Neural progenitor cell (in vitro differentiated cells): ENCODE data around the gene C4orf50. TPM values are rescaled to one million over a fixed set of nuclear protein-coding genes. Genes with fewer than 3 reads are reported as not detected.
A peak's percentile ranks its signal among the peaks of the same experiment; 100 is the strongest.

Experiments used
- DNase-seq: peaks from one replicate; pipeline ENCODE4 v3.0.0-alpha.2; 2016; ENCODE audit warnings: low spot score
- H2AFZ ChIP-seq: fragments of 200-600 bp; sonication (generic); replicated peaks from 2 replicates; pipeline ENCODE4 v1.6.1; 2016; ENCODE audit warnings: antibody characterized with exemption
- H3F3A ChIP-seq: fragments of 200-600 bp; sonication (generic); 2 replicates; pipeline ENCODE4 v1.6.1; 2016; ENCODE audit warnings: antibody characterized with exemption, low read depth
- H3K27ac ChIP-seq: fragments of 200-600 bp; sonication (generic); 2 replicates; pipeline ENCODE4 v1.5.1; 2016; ENCODE audit warnings: mild to moderate bottlenecking
- H3K27me3 ChIP-seq: fragments of 200-600 bp; sonication (generic); 2 replicates; pipeline ENCODE4 v1.6.1; 2016; ENCODE audit warnings: mild to moderate bottlenecking, moderate library complexity
- H3K36me3 ChIP-seq: fragments of 200-600 bp; sonication (generic); 2 replicates; pipeline ENCODE4 v1.5.1; 2016
- H3K4me1 ChIP-seq: fragments of 200-600 bp; sonication (generic); 2 replicates; pipeline ENCODE4 v1.6.1; 2016; ENCODE audit warnings: mixed run types
- H3K4me2 ChIP-seq: fragments of 200-600 bp; sonication (generic); 2 replicates; pipeline ENCODE4 v1.6.1; 2016
- H3K4me3 ChIP-seq: fragments of 200-600 bp; sonication (generic); 2 replicates; pipeline ENCODE4 v1.5.1; 2016
- H3K79me2 ChIP-seq: fragments of 200-600 bp; sonication (generic); 2 replicates; pipeline ENCODE4 v1.6.1; 2016; ENCODE audit warnings: low read depth
- H3K9ac ChIP-seq: fragments of 200-600 bp; sonication (generic); 2 replicates; pipeline ENCODE4 v1.6.1; 2016
- H3K9me3 ChIP-seq: fragments of 200-600 bp; sonication (generic); 2 replicates; pipeline ENCODE4 v1.5.1; 2016; ENCODE audit warnings: low read depth
- H4K20me1 ChIP-seq: fragments of 200-600 bp; sonication (generic); 2 replicates; pipeline ENCODE4 v1.6.1; 2016; ENCODE audit warnings: low read depth
- H3K27ac Mint-ChIP-seq: 3 replicates; pipeline ENCODE4 v1.8.0; 2021; ENCODE audit warnings: mixed read lengths
- H3K27me3 Mint-ChIP-seq: 2 replicates; pipeline ENCODE4 v1.8.0; 2022; ENCODE audit warnings: low read depth, mild to moderate bottlenecking, inconsistent platforms, moderate library complexity, mixed read lengths; ENCODE audit not compliant: insufficient read depth
- H3K36me3 Mint-ChIP-seq: 3 replicates; pipeline ENCODE4 v1.8.0; 2021; ENCODE audit warnings: mixed read lengths
- H3K4me1 Mint-ChIP-seq: 3 replicates; pipeline ENCODE4 v1.8.0; 2021; ENCODE audit warnings: mixed read lengths
- H3K4me3 Mint-ChIP-seq: 3 replicates; pipeline ENCODE4 v1.8.0; 2021; ENCODE audit warnings: mild to moderate bottlenecking, moderate library complexity, mixed read lengths
- H3K9me3 Mint-ChIP-seq: 3 replicates; pipeline ENCODE4 v1.8.0; 2020; ENCODE audit warnings: mixed read lengths
- EZH2 ChIP-seq: fragments of 200-600 bp; sonication (generic); IDR thresholded peaks from 2 replicates; pipeline ENCODE4 v1.6.1; 2017; ENCODE audit warnings: antibody characterized with exemption, mild to moderate bottlenecking, moderate library complexity
- EZH2phosphoT487 ChIP-seq: fragments of 200-600 bp; sonication (generic); IDR thresholded peaks from 2 replicates; pipeline ENCODE4 v1.6.1; 2017; ENCODE audit warnings: antibody characterized with exemption
- total RNA-seq: library from RNA; depleted of rRNA; stranded (reverse); fragments of >200 nt; gene quantifications from 2 replicates; pipeline ENCODE4 v1.2.3, GENCODE V29; 2015; ENCODE audit warnings: low replicate concordance
- TF ChIP-seq, protein P1 (sequence below): fragments of 200-600 bp; sonication (generic); IDR thresholded peaks from 2 replicates; pipeline ENCODE4 v1.5.1; 2017; ENCODE audit warnings: antibody characterized with exemption, mild to moderate bottlenecking

Gene C4orf50
- total RNA-seq, 1 donor from 2014 or later = 0.32 TPM

DNA sequence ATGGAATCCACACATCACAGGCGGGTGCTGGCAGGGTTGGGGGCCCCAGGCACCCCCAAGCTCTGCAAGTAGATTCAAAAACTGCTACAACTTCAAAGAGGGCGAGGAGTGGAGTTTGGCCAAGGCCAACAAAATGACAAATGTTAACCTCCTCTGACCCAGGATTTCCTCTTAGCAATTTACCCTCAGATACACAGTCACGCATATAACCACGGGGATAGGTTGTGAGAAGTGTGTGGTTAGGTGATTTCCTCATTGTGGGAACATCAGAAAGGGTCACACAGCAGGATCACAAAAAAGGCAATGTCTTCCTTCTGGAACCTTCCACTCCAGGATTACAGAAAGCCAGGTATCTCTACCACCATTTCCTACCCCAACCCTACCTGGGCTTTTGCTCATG lies 62.4 kb downstream of the C4orf50 start:
- H3K27me3 Mint-ChIP-seq = peaks cover 21% of the 10 kb centered on the region
- Histone ChIP-seq H3K4me3 (no peak overlapping the region), H3K79me2 (no peaks in the 10 kb centered on the region), H3K9ac (no peak overlapping the region), H3K27ac (no peak overlapping the region), H3K36me3 (no peaks in the 10 kb centered on the region), H3K27me3 (no peaks in the 10 kb centered on the region), H3F3A (peaks cover 26% of the 10 kb centered on the region), H3K4me2 (peak overlapping the region; percentile 18), H3K9me3 (no peaks in the 10 kb centered on the region), H2AFZ (no peak overlapping the region), H3K4me1 (peaks cover 38% of the 10 kb centered on the region), H4K20me1 (no peaks in the 10 kb centered on the region)
- no peaks in the 10 kb centered on the region for H3K9me3 Mint-ChIP-seq
- H3K4me3 Mint-ChIP-seq = no peak overlapping the region
- no peak for DNase-seq
- peaks cover 36% of the 10 kb centered on the region for H3K4me1 Mint-ChIP-seq
- H3K27ac Mint-ChIP-seq = no peak overlapping the region
- TF ChIP-seq EZH2phosphoT487 = no peak
- no peak for TF ChIP-seq EZH2
- TF ChIP-seq, protein P1, sequence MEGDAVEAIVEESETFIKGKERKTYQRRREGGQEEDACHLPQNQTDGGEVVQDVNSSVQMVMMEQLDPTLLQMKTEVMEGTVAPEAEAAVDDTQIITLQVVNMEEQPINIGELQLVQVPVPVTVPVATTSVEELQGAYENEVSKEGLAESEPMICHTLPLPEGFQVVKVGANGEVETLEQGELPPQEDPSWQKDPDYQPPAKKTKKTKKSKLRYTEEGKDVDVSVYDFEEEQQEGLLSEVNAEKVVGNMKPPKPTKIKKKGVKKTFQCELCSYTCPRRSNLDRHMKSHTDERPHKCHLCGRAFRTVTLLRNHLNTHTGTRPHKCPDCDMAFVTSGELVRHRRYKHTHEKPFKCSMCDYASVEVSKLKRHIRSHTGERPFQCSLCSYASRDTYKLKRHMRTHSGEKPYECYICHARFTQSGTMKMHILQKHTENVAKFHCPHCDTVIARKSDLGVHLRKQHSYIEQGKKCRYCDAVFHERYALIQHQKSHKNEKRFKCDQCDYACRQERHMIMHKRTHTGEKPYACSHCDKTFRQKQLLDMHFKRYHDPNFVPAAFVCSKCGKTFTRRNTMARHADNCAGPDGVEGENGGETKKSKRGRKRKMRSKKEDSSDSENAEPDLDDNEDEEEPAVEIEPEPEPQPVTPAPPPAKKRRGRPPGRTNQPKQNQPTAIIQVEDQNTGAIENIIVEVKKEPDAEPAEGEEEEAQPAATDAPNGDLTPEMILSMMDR = no peak
- no peaks in the 10 kb centered on the region for H3K36me3 Mint-ChIP-seq

DNA sequence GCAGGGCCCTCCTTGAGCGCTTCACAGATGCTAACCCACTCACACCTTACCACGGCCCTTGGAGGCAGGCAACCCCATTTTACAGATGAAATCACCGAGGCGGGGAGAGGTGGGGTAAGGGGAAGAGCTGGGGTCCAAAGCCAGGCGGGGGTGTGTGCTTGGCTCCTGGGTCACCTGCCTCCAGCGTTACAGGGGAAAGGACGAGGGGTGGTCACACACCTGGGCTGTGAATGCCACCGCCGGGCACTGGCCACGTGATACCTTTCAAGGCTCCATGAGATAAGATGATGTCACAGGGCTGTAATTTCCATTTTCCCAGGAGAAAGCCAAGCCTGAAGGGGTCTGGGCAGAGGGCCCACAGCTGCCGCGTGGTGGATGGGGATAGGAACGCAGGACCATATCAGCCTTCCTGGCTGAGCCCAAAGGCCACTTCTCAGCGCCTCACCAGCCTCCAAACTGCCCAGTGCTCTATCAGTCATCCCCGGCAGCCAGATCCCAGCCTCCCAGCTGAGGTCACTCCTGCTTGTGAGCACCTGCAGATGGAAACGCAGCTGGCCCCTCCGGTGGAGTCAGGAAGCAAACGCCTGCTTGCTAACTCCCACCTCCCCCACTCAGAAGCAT lies 62.9 kb downstream of the C4orf50 start:
- peak overlapping the region; percentile 18 for H3K4me2 ChIP-seq
- TF ChIP-seq, protein P1 = no peak
- no peak for TF ChIP-seq EZH2
- TF ChIP-seq EZH2phosphoT487 = no peak
- no peaks in the 10 kb centered on the region for H3K36me3 ChIP-seq
- H3K79me2 ChIP-seq = no peaks in the 10 kb centered on the region
- H3K9ac ChIP-seq = no peak overlapping the region
- H2AFZ ChIP-seq = no peak overlapping the region
- H3K4me1 ChIP-seq = peaks cover 38% of the 10 kb centered on the region
- peak; percentile 23 for DNase-seq
- no peaks in the 10 kb centered on the region for H3K9me3 ChIP-seq
- peaks cover 21% of the 10 kb centered on the region for H3K27me3 Mint-ChIP-seq
- H3K36me3 Mint-ChIP-seq = no peaks in the 10 kb centered on the region
- peaks cover 36% of the 10 kb centered on the region for H3K4me1 Mint-ChIP-seq
- no peak overlapping the region for H3K4me3 ChIP-seq
- H3F3A ChIP-seq = peaks cover 26% of the 10 kb centered on the region
- no peaks in the 10 kb centered on the region for H3K9me3 Mint-ChIP-seq
- H3K27me3 ChIP-seq = no peaks in the 10 kb centered on the region
- H3K27ac Mint-ChIP-seq = peak overlapping the region; percentile 36
- no peak overlapping the region for H3K4me3 Mint-ChIP-seq
- no peaks in the 10 kb centered on the region for H4K20me1 ChIP-seq
- H3K27ac ChIP-seq = no peak overlapping the region

DNA sequence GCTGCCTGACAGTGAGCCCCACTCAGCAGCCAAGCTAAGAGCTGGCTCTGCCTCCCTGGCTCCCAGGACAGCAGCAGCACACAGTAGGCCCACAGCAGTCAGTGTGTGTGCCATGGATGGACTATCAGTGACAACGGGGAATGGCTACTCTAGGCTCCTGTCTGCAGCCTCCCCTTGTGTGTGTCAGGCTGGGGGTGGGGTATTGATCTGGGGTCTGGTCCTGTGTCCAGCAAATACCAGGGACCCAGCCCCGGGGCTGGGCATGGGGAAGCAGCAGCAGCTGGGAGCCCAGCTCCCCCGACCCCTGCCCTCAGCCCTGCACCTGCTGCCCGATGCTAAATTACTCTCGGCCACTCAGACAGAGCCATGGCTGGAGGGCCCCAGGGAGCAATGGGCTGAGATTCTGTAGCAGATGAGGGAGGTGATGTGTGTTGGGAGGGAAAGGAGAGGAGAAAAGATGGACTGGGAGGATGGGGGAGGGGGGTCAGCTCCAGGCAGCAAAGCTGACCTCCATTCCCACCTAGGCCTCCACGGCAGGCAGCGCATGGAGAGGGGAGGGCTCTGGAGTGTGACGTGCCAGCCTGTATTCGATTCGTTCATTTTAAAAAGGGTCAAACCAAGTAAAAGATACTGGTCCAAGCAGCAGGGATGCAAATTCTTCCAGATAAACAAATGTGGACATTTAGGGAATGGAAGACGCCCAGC lies 64.0 kb downstream of the C4orf50 start:
- no peak overlapping the region for H3K4me3 Mint-ChIP-seq
- peaks cover 17% of the 10 kb centered on the region for H3K27me3 Mint-ChIP-seq
- TF ChIP-seq, protein P1 = no peak
- no peak for TF ChIP-seq EZH2phosphoT487
- no peak for TF ChIP-seq EZH2
- H3K9me3 Mint-ChIP-seq = no peaks in the 10 kb centered on the region
- Histone ChIP-seq H3K4me3 (no peak overlapping the region), H3K79me2 (no peaks in the 10 kb centered on the region), H2AFZ (peak overlapping the region; percentile 7), H3K9ac (no peak overlapping the region), H3K4me1 (peaks cover 38% of the 10 kb centered on the region), H3F3A (peaks cover 26% of the 10 kb centered on the region), H3K27me3 (no peaks in the 10 kb centered on the region), H3K27ac (peak overlapping the region; percentile 53), H3K9me3 (no peaks in the 10 kb centered on the region), H3K36me3 (no peaks in the 10 kb centered on the region), H4K20me1 (no peaks in the 10 kb centered on the region), H3K4me2 (peak overlapping the region; percentile 49)
- no peaks in the 10 kb centered on the region for H3K36me3 Mint-ChIP-seq
- no peak overlapping the region for H3K27ac Mint-ChIP-seq
- no peak for DNase-seq
- H3K4me1 Mint-ChIP-seq = peaks cover 36% of the 10 kb centered on the region
